HL-60/S4 treated with retinoic acid at 250 ng/mL for 4 days and 3 days (cell line): ENCODE measurements around the gene BCAT1.
"Not testable (repeated sequence)": the region's sequence is repeated elsewhere in the genome, so short reads cannot be mapped to it uniquely, and the experiment has no call there.

Experiments
- in situ Hi-C: fragments of 300-500 bp; cut with MboI; formaldehyde crosslinking; loops from 2 replicates; pipeline ENCODE4 v1.7.0; 2022; ENCODE audit warnings: low sequenced_read_pairs

Gene BCAT1

GRCh38 chr12:24928533-24929306 lies 20.2 kb downstream of the BCAT1 start:
- in situ Hi-C loops, result not testable (repeated sequence)

GRCh38 chr12:24928131-24928530 lies 20.8 kb downstream of the BCAT1 start:
- in situ Hi-C loops, result no loop called here

GRCh38 chr12:24926080-24926479 lies 22.8 kb downstream of the BCAT1 start:
- in situ Hi-C loops, result not testable (repeated sequence)

- in situ Hi-C loops, result no loop called here
These were observed 26.8 kb downstream of the BCAT1 start for GRCh38 chr12:24922090-24922489.

GRCh38 chr12:24921251-24922038 lies 27.5 kb downstream of the BCAT1 start:
- in situ Hi-C loops, result no loop called here

- in situ Hi-C loops, result no loop called here
These were observed 28.8 kb downstream of the BCAT1 start for GRCh38 chr12:24920141-24920540.

GRCh38 chr12:24919346-24920001 lies 29.4 kb downstream of the BCAT1 start:
- in situ Hi-C loops, result no loop called here

GRCh38 chr12:24918596-24918995 lies 30.3 kb downstream of the BCAT1 start:
- in situ Hi-C loops, result no loop called here

GRCh38 chr12:24915501-24915900 lies 33.4 kb downstream of the BCAT1 start:
- in situ Hi-C loops, result no loop called here

GRCh38 chr12:24913953-24914352 lies 34.9 kb downstream of the BCAT1 start:
- in situ Hi-C loops, result no loop called here

GRCh38 chr12:24913130-24913529 lies 35.8 kb downstream of the BCAT1 start:
- in situ Hi-C loops, result no loop called here

- in situ Hi-C loops, result no loop called here
These were observed 37.6 kb downstream of the BCAT1 start for GRCh38 chr12:24911271-24911791.

- in situ Hi-C loops, result not testable (repeated sequence)
These were observed 38.7 kb downstream of the BCAT1 start for GRCh38 chr12:24910192-24910591.

- in situ Hi-C loops, result no loop called here
These were observed 39.2 kb downstream of the BCAT1 start for GRCh38 chr12:24909667-24910066.

- in situ Hi-C loops, result no loop called here
These were observed 41.4 kb downstream of the BCAT1 start for GRCh38 chr12:24907464-24907863.

- in situ Hi-C loops, result no loop called here
These were observed 42.8 kb downstream of the BCAT1 start for GRCh38 chr12:24906141-24906540.

GRCh38 chr12:24905431-24905830 lies 43.5 kb downstream of the BCAT1 start:
- in situ Hi-C loops, result no loop called here

- in situ Hi-C loops, result no loop called here
These were observed 44.0 kb downstream of the BCAT1 start for GRCh38 chr12:24904871-24905270.

GRCh38 chr12:24903329-24904088 lies 45.4 kb downstream of the BCAT1 start:
- in situ Hi-C loops, result no loop called here

- in situ Hi-C loops, result no loop called here
These were observed 46.2 kb downstream of the BCAT1 start for GRCh38 chr12:24902511-24903328.
